ENCODE results near the gene FAM229B. TPM values are rescaled to one million over a fixed set of nuclear protein-coding genes. Genes with fewer than 3 reads are reported as not detected.

Gene FAM229B, protein sequence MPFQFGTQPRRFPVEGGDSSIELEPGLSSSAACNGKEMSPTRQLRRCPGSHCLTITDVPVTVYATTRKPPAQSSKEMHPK
- total RNA-seq, result 24.1 TPM

DNA sequence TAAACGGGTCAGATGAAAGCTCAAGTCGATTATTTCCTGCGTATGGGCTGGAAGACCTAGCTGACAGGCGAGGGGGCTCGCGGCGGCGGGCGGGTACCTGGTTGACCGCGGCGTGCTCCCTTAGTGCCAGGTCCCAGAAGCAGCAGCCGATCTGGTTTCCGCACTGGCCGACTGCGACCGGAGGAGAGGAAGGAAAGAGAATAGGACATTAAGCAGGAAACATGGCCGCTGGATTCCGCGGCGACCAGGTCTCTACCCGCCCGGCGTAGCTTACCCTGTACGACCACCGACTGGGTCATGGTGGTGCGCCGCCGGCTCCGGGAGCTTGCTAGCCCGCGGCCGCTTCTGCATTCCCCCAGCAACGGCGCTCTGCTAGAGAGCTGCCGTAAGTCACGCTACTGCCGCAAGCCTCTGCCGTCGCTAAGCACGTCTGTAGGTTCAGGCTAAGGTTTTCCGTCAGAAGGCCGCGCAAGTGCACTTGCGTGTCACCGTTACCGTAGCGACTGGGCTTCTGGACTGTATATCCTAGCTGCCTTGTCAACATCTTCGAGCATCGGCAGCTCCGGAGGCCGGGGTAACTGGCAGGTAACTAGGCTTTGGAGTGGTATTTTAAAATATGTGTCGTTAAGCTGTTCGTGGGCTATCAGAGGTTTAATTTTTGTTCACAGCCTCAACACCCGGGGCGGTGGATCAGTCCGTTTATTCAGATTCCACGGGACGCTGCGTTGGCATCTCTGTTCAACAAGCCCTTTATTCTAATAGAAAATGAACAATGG, at the start of gene FAM229B, which contains the start of gene TUBE1:
Gene FAM229B, plus strand, starts transcription at position 456 of the 776 bp plus-strand sequence. CDS start 11,693 bp downstream, outside the sequence.
Gene TUBE1, minus strand, starts transcription at position 347 of the 776 bp plus-strand sequence. Its CDS starts 48 bp downstream, at position 299.

GRCh38 chr6:112054001-112054400, 33.4 kb upstream of the FAM229B start, which contains the start of gene CCN6:
TSS of gene CCN6 (plus strand) at chr6:112054104. CDS start at chr6:112054358, 254 bp downstream.

Other genes starting within 250 kb of the FAM229B start
- gene FYN, start 214.1 kb upstream of the FAM229B start, total RNA-seq, result 318 TPM
- gene CCN6, start 33.5 kb upstream of the FAM229B start, total RNA-seq, result not detected
- gene TUBE1, start 109 bp upstream of the FAM229B start, total RNA-seq, result 71.7 TPM
- 26.0 TPM for gene LAMA4, start 167.0 kb downstream of the FAM229B start, total RNA-seq

Measured in parietal lobe (tissue), 1 donor.